Smooth muscle cell of the pulmonary artery (primary cell): ENCODE results near the gene ZNF626. TPM values are rescaled to one million over a fixed set of nuclear protein-coding genes. Genes with fewer than 3 reads are reported as not detected.

Experiments
- total RNA-seq: library from RNA; depleted of rRNA; stranded (reverse); fragments of >200 nt; gene quantifications from 2 replicates; pipeline ENCODE4 v1.2.3, GENCODE V29; 2014

Gene ZNF626
- 11.1 and 13.7 TPM in 2 replicates for total RNA-seq

GRCh38 chr19:20661150-20661819 is at the start of gene ZNF626:
Gene ZNF626 (minus strand): TSS chr19:20661571. CDS start chr19:20661446, 125 bp downstream.

Other genes starting within 250 kb of the ZNF626 start
- 6.9 and 7.0 TPM in 2 replicates for gene ZNF737, start 95.8 kb downstream of the ZNF626 start, total RNA-seq
- gene ZNF66, start 114.7 kb upstream of the ZNF626 start, total RNA-seq, result 1.4 and 1.5 TPM in 2 replicates